Superior temporal gyrus (tissue), 1 donor: ENCODE results near the gene SLCO2A1.

Source experiments
- DNase-seq: peaks from one replicate; pipeline ENCODE4 v3.0.0-alpha.2; 2016; ENCODE audit errors: extremely low spot score

SLCO2A1 gene

DNA sequence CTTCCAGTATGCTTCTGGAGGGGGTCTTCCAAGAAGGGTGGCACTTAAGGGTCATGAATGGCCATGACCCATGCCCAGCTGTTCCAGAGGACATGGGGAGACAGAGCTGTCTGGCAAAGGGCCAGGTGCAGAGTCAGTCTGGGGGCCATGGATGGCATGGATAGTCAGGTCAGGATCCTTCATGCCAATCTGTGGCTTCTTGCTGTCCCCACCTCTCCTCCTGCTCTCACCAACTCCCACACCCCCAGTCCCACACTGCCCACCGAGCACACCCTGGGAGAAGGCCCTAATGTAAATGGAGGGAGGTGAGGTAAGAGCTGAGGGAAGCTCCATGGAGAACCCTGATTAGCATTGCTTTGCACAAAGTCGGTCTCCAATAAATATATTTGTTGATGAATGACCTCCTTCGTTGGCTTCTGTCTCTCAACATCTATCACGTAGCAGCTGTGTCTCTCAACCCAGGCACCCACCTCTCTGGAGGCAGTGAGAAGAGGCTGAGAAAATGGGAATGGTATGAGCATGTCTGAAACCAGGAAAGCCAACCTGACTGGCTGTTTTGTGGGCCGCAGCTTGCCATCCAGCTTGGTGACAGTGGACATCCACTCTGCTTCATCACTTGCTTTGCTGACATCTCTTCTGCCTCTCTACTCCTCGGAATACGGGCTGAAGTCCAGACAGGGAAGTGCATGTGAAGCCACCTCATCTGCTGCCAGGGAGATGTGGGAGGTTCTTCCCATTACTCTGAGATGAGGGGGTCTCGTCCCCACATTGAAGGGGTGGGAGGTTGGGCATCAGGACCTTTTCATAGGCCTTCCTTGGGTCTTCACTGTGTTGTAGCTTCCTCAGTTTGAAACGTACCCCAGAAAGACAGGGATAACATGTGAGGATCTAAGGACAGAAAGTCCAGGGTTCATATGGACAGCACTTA, 96.4 kb downstream of the SLCO2A1 start:
- no peak for DNase-seq

DNA sequence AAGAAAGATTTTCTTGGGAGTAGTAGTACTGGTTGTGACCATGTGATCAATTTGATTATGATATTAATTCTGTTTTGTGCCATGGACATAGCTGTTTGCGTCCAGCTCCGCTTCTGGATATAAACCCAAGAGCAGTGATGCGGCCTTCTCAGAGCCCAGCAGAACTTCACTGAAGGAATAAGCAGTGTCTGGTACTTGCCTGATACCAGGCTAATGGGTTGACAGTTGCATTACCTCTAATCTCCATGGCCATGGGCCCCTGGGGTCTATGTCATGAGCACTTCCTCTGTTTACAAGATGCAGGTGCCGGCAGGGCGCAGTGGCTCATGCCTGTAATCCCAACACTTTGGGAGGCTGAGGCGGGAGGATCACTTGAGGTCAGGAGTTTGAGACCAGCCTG, 97.7 kb downstream of the SLCO2A1 start:
- DNase-seq = no peak

DNA sequence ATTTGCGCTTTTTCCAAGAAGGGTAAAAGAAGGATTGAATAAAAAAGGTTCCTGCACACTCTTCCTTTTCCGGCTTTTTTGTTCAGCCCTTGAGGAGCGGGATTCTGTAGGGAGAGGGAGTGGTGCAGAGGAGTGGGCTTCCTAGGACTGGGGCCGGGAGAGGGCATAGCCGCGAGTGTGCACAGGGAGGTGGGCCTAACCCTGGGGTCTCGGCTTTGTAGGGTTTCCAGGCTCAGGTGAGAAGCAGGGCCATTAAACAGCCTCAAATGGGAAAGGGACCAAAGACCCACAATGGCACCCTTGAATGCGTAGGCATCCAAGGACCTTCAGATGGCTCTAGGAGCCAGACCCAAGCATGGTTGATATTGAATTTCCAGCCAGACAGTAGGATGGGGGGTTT, 98.6 kb downstream of the SLCO2A1 start:
- no peak for DNase-seq

DNA sequence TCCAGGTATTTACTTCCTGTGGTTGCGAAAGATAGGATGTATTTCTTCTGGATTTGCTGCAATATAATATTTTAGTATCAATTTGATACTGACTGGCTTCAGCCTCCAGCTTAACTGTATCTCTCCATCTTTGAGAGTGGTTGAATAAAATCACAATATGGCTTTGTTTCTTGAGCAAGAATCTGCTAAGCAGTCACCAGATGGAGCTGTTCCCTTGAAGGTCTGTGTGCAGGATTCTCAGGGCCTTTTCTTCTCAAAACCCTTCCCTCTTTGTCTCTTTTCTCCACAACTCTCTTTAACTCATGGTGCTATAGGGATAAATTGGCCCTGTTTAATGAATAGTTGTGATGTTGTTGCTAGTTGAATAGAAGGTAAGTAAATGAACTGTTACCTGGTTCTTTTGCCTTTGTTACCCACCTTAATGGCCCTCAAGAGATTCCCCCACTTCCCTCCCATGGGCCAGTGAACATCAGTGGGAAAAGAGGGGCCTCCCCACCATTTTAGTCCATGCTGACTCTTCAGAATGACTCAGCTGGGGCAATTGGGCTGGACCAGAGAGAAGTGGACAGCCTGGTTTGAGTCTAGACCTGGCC, 99.3 kb downstream of the SLCO2A1 start:
- DNase-seq = peak; percentile 78

DNA sequence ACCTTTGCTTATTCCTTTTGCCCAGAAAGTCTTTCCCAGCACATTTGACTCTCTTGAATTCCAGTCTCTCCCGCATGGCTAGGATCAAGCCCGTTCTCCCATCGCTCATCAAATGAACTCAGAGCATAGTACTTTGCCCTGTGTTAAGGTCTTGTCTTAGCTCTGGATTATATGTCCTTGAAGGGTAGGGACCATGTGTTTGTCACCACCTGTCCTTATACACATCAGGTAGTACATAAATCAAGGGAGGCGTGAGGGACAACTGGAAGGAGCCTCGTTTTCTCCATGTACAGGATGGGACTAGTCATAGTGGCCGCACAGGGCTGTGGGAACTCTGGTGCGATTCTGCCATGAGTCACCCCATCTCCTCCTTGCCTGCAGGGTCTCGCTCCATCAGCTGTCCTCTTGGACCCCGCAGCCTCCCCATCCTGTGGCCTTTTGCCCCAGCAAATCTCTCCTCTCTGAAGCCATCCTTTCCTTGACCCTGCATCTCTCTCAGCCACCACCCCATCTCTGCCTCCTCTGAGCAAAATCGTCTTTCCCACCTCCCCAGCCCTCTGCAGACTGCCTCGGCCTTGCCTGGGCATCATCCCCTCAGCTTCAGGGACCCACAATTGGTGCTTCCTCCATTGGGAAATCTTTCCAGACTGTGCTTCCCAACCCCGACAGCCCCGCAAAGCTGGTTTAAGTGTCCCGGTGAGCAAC, 100.7 kb downstream of the SLCO2A1 start:
- no peak for DNase-seq

DNA sequence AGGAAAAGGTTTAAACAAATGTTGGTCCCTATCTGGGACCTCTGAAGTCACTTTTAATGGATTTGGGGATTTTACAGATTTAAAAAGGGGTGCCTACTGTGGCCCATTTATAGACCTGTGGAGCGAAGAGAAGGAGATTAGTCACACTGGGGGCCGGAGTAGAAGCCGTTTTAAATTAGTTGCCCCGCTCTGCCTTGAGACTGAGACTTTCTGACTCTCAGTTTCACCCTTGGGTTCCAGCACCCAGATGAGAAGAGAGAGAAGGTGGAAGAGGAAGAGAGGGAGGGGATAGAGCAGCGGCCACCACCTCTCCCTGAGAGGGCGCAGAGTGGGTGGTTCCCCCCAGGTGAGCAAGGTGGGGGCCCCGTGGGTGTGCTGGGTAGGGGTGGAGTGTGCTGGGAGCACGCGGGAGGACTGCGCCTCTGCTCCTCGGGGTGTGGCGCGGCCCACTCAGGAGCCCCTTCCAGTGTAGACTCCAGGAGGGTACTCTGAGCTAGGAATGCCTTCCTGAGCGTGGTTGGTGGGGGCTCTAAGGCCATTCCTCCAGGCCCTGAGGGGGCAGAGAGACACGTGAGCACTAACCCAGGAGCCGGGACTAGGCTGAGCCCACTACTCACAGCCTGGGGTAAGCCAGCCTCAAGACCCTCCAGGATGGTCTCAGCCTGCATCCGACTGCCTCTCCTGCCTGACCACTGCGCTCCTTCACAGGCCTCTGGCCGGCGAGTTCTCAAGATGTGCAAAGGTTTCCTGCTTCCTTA, 101.4 kb downstream of the SLCO2A1 start:
- DNase-seq = no peak

DNA sequence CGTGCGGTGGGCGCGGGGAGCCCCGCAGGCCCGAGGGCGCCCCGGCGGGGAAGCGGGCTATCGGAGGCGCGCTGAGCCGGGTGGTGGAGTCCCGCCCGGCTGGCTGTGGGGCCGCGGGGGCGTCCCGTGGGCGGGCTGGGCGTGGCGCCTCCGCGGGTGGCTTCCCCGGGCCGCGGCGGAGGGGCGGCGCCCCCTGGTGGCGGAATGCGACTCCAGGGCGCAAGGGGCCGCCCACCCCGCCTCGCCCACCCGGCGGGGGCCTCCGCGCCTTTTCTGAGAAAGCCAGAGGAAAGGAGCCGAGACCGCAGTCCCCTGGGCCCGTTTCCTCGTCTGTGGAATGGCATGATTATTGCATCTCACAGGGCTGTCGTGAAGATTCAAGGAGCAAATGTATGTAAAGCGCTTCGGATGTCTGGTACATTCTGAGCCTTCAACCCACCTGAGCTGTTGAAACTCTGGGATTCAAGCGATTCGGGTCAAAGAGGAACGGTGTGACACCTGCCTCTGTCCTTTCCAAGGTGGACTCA, 102.1 kb downstream of the SLCO2A1 start:
- DNase-seq = peak; percentile 33

DNA sequence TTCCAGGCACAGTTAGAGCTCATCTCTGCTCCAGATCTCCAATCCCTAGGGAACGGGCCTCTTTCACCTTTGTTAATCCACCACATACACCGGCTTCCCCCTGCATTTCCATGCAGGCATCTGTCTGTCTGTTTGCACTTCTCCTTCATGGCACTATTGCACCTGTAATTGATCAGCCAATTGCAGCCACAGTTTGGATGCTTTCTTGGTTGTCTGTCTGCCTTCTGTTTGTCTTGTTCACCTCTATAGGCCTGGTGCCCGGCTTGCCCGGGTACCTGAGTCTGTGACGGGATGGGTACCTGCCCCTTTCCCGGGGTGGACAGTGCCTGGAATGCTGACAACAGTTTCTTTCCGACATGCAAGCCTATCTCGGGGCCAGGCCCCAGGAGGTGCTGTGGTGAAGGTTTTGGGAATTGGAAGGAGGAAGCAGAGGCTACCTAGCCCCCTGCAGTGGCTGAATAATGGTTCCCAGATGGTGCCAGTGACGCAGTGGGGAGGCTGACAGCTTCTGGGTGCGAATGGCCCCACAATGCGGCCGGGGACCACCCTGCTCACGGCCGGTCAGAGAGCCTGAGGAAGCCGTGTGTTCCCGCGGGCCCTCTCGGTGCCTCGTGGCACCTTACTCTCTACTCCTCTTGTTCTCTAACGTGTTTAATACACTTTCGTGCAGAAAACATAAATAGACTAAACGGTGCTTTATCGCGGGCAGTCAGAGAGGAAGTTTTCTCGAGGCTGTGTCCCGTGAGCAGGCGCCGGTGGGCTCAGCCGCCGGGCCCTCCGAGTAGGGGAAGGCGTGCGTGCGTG, 102.8 kb downstream of the SLCO2A1 start:
- DNase-seq = no peak

DNA sequence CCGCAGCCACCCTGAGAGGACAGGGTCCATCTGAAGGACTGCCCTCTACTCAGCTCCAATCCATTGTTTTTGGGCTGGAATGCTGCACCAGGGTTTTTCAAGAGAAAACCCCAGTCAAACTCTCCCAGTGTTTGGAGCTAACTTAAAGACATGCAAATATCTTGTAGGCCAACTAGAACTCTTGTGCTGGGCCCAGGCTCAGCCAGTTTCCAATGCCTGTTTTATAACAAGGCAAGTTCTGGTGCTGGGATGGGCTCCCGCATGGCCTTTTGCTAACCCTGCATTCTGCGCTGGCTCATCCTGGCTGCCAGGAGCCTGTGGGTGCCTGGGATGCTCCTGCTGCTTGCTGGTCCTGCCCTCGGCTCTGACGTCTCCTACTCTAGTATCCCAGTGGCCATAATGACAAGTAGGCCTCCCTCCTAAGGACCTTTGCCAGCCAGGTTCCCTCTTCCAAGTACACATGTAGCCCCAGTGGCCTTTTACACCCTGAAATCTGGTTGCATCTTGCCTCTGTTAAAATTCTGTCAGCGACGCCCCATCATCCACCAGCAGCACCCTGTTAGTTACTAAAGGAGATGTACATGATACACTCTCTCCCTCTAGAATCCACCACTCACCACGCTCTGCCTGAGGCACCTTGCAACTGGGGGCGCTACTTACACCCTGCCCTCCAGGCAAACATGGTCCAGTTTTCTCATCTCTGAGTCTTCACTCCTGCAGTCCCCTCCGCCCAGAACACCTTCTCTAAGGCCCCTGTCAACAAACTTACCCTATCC, 103.6 kb downstream of the SLCO2A1 start:
- DNase-seq = no peak

DNA sequence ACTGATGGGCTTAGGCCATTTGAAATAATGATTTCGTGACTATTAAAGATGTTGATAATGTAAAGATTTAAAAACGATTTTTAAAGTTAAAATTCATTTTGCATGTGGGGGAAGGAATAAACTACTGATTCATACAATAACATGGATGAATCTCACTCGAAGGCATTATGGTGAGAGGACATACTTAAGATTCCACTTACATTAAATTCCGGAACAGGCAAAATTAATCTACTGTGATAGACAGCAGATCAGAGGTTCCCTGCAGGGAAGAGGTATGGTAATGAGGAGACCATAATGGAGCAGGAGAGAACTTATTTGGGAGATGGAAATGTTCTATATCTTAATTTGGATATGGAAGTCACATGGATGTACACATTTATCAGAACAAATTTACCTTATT, 105.7 kb downstream of the SLCO2A1 start:
- no peak for DNase-seq

DNA sequence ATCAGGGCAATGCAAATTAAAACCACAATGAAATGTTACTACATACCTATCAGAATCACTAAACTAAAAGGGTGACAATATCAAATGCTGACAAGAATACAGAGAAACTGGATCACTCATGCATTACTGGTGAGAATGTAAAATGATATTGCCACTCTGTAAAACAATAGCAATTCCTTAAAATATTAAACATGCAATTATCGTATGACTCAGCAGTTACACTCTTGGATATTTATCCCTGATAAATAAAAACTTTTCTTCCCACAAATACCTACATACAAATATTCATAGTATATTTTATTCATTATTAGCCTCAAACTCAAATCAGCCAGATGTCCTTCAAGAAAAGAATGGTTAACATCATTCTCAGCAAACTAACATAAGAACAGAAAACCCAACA, 108.1 kb downstream of the SLCO2A1 start:
- no peak for DNase-seq

DNA sequence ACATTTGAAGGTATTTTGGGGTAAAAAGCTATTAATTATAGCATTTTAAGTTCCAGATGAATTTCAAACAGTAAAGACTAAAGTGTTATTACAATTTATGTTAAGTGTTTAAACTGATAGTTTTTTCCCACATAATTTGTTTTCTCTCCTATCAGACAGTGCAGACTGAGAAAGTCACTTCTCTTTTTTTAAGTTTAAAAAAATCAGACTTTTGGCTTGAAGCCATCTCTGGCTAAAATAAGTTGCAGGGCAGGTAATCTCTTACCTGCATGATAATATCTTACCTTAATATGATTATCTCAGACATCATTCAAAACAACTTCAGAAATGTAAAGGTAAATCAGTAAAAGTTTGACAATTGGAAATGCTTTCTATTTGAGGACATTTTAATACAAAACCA, 112.6 kb downstream of the SLCO2A1 start:
- no peak for DNase-seq

DNA sequence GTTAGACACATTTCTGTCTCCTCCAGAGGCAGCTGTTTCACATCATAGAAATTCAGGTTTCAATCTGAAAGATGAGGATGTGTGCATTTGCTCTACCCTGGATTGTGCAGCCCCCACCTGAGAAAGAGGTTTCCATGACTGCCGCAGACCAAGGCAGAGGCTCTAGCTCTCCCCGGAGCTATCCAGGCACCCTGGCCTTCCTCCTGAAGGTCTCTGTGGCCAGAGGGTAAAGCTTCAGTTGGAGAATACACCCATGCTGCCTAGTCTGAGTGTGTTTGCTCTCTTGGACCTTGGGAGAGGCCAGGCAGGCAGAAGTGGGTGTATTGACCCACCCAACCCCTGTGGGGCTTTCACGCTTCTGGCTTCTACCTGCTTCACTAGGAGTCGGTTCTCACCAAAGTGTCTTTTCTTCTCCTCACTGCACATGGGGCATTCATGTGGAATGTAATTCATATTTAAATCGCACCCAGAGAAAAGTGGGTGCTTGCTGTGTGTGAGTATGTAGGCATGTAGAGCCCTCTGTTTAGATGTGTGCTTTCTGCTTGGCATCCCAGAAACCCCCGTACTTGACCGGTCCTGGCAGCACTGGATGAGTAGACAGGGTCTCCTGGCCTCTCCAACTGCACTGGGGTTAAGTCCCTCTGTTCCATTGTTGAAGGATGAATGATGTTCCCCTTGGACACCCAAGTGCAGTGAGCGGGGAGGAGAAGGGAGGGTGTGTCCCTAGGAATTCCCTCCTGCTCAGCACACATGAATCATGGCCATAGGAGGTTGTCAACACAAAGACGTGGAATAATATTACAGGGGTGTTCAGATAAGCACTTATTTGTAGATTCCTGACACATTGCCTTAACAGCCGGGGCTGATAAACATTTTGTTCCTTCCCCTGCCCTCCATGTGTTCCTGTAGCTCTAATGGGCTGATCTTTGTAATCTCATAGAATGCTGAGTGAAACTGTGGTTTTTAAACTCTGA, 113.8 kb downstream of the SLCO2A1 start:
- no peak for DNase-seq

DNA sequence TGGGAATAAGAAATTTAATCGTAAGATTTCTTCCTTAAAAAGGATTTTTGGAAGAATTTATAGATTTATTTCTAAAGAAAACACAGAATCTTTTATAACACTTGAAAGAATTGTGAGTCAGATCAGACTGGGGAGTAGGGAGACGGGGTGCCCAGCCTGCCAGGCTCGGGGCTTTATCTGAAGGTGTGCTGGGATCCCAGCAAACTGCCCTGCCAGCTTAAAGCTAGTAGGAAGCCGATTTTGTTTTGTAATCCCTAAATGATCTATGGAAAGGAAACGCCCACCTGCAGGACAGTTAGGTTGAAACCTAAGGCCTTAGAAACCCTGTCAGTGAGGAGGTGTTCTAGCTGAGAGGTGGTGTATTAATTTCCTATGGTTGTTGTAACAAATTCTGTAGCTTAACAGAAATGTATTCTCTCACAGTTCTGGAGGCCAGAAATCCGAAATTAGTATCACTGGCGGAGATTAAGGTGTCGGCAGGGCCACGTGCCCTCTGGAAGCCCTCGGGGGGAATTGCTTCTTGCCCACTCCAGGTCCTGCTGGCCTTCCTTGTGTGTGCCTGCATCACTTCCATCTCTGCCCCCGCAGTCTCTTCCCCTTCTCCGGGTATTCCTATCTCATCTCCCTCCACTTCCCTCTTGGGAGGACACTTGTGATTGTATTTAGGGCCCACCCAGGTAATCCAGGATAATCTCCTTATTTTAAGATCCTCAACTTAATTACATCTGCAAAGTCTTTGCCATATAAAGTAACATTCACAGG, 114.7 kb downstream of the SLCO2A1 start:
- no peak for DNase-seq

DNA sequence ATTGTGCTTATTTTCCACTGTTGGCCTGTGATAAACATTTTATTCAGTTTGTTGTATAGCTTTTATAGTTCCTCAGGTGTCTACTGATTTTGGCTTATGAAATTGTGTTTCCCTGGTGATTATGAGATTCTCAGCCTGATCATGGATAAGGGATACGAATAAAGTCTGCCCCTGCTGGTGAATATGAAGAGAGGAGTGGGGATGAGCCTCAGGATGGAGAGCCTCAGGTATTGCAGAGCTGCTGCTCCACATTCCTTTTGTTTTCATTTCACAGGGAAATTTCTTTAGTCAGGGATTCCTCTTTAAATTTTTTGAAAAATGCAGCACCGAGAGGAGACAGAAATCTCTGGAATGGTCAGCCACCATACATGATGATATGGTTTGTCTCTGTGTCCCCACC, 119.3 kb downstream of the SLCO2A1 start:
- no peak for DNase-seq

DNA sequence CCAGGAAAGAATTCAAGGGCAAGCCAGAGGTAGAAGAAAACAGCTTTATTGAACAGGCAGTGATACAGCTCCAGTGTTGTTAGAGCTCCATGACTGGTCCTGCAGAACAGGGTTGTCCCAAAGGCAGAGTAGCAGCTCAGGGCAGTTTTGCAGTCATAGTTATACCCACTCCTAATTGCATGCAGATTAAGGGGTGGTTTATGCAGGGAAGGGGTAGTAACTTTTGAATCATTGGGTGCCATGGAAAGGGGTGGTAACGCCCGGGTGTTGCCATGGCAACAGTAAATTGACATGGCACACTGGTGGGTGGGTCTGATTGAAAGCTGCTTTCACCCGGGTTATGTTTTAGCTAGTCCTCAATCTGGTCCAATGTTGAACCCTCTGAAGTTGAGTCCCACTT, 124.3 kb downstream of the SLCO2A1 start:
- no peak for DNase-seq

DNA sequence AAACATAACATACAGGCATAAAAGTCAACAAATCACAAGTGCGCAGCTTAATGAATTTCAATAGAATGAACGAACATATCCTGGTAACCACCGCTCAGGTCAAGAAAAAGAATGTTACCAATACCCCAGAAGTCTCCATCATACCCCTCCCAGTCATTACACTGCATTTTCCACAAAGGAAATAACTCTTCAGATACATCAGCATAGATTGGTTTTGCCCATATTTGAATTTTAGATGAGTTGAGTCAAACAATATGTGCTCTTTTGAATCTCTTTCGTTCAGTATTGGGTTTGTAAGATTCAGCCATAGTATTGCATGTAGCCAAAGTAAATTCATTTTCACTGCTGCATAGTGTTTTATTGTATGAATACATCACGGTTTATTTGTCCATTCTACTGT, 127.9 kb downstream of the SLCO2A1 start:
- DNase-seq = no peak

DNA sequence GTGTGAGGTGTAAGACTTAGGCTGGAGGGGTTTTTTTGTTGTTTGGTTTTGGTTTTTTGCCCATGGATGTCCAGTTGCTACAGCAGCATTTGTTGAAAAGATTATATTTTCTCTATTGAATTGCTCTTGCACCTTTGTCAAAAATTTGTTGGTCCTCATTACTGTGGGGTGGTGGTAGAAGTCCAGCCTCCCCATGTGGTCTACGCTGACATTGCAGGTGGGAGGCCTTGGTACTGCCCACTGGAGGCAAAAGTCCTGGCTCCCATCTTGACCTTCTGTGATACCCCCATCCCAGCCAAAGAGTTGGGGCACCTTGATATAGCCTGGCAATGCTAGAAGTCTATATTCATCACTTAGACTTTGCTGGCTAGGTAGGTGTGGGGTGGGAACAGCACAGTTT, 128.6 kb downstream of the SLCO2A1 start:
- no peak for DNase-seq
